HG02973 (cell line): Measurements from ENCODE around the gene HHEX.
"Not testable (repeated sequence)": the region's sequence is repeated elsewhere in the genome, so short reads cannot be mapped to it uniquely, and the experiment has no call there.

Source experiments
- ATAC-seq: cut with Tn5 transposase; IDR thresholded peaks from one replicate; pipeline ENCODE4 v1.9.1; 2021; ENCODE audit warnings: moderate library complexity; ENCODE audit not compliant: unreplicated experiment

Gene HHEX

DNA sequence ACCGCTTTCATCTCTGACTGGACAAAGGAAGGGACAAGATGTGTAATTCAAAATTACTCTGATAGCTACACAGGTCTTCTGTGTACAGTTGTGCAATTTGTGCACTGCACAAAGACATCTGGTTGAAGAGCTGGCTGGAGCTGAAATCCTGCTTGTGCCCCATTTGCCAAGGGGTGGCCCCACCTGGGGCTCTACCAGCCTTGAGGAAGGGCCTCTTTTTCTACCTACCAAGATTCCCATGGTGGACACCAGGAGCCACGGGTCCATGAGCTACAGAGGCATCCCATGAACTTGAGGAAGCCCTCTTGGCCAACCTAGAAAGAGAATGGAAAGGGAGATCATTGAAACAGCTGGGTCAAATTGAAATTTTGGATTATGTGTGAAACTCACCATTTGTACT lies 43.2 kb downstream of the HHEX start:
- ATAC-seq = no peak

DNA sequence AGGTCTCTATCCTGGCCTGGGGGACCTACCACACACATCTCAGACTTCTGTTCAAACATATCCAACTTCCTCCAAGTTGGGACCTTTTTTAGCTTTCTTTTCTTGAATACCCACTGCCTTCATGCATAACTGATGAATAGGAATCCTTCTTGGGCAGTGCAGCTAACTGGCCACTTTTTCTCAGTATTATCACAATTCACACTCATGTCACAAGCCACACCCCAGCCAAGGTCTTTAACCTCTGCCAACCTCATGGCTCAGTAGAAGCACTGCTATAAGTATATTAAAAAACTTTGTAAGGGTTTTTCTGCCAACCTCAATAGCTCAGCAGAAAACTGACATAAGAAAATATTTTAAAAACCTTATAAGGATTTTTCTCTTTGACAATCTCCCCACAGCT lies 44.5 kb downstream of the HHEX start:
- no peak for ATAC-seq

DNA sequence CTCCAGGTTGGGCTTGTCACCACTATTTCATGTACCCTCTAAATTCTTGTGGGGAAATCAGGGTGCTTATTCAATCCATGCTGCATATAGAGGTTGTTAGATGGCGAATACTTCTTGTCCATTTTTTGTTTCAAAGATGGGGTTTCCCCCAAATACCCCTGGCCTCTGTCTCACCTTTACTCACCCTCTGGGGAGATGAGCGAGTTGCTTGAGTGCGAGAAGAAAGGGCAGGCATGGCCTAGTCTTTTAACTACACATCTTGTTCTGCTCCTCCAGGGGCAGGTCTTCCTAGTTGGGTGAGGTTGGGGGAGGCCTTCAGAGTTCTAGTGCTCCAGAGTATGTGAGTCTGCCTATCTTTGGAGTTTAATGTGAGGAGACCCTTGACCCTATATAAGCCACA lies 46.2 kb downstream of the HHEX start:
- no peak for ATAC-seq

DNA sequence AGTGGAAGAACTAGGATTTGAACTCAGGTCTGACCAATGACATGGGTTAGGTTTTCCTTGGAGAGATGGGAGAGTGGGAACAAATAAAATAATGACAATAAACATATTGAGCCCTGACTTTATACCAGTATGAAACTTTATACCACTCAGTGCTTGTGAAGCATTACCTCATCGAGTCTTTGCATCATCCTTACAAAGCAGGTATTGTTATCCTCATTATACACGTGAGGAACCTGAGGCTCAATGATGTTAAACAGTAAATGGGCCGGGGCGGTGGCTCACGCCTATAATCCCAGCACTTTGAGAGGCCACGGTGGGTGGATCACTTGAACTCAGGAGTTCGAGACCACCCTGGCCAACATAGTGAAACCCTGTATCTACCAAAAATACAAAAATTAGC lies 47.7 kb downstream of the HHEX start:
- ATAC-seq = no peak

DNA sequence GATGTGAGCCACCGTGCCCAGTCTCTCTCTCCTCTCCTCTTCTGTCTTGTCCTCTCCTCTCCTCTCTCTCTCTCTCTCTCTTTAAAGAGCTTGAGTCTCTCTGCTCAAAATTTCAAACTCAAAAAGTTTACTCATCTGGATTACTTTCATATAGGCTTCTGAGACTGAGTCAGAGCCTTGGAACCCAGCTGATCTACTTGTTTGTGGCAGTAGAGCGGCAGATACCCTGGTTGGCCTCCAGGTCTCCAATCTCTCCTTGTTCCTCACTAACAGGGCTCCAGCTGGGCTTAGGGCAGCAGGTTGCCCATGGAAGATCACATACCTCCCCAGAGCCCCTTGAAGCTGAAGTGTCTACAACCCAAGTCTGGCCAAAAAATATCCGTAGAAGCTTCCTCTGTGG lies 51.0 kb downstream of the HHEX start:
- ATAC-seq = no peak

DNA sequence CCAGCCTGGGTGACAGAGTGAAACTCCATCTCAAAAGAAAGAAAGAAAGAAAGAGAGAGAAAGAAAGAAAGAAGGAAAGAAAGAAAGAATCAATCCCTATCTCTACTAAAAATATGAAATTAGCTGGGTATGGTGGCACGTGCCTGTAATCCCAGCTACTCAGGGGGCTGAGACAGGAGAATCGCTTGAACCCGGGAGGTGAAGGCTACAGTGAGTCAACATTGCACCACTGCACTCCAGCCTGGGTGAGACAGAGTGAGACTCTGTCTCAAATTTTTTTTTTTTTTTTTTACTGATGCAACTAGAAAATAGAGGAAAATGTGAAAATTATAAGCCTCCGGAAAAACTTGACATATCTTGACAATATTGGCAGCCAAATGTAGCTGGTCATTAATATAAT lies 52.0 kb downstream of the HHEX start:
- ATAC-seq = not testable (repeated sequence)

DNA sequence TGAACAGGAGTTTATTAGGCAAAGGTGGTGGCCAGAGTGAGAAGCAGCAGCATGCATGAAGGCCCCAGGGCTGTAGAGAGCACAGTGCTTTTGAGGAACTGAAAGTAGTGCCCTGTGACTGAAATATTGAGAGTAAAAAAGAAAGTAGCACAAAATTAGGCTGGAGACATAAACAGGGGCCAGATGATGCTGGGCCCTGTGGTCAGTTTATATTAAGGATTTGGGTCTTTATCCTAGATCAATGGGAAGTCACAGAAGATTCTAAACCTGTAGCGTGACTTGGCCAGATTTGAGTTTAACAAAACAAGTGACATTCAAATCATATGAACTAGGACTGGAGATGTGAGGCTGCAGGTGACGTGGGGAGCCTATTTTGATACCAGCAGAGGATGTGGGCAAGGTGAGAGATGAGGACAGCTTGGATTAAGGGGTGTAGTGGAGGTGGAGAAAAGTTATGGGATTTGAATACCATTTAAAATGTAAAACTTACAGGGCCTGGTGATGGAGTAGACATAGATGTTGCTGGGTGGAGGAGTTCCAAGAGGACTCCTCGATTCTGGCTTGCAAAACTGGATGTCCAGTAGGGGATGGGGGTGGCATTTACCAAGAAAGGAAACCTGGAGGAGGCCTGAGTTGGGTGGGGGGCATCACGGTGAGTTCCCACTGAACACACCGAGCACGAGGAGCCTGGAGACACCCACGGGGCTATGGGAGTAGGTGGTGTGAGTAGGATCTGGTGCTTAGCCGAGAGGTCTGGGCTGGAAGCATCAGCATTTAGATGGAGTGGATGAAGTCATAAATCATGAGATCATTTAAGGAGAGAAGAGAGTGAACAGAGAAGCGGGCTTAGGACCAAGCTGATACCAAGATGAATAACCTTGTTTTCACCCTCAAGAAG lies 52.8 kb downstream of the HHEX start:
- peak; percentile 95 for ATAC-seq
